ENCODE data around the gene ERG.

DNA sequence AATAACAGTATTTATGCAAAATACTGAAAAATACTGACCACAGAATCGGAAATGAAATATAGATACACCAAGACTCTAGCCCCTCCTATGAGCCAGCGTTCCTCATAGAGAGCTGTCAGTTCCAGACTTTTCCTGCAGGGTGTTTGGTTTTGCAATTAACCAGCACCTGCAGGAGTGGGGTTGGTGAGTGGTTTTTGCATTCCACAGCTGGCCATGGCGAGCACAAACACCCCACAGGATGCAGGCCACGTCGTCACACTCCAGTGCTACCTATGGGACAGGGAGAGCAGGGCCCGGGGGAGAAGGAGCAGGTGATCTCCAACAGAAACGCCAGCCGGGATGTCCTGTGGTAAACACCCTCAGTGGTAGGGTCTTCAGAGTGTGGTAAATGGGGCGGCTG, 94.1 kb downstream of the ERG start:
- TF ChIP-seq, protein P1, sequence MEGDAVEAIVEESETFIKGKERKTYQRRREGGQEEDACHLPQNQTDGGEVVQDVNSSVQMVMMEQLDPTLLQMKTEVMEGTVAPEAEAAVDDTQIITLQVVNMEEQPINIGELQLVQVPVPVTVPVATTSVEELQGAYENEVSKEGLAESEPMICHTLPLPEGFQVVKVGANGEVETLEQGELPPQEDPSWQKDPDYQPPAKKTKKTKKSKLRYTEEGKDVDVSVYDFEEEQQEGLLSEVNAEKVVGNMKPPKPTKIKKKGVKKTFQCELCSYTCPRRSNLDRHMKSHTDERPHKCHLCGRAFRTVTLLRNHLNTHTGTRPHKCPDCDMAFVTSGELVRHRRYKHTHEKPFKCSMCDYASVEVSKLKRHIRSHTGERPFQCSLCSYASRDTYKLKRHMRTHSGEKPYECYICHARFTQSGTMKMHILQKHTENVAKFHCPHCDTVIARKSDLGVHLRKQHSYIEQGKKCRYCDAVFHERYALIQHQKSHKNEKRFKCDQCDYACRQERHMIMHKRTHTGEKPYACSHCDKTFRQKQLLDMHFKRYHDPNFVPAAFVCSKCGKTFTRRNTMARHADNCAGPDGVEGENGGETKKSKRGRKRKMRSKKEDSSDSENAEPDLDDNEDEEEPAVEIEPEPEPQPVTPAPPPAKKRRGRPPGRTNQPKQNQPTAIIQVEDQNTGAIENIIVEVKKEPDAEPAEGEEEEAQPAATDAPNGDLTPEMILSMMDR (conservative IDR thresholded peaks at IDR 0.05; ENCODE audit: low read depth, low read length), result no peak
- TF ChIP-seq EZH2 (IDR thresholded peaks at IDR 0.05; ENCODE audit: low read length, unreplicated experiment), result no peak
